Astrocyte of the cerebellum (primary cell): ENCODE measurements around the gene KDELR1.

Experiments used
- DNase-seq: peaks from one replicate; pipeline ENCODE4 v3.0.0-alpha.2; 2011; ENCODE audit warnings: low read depth
- H3K4me3 ChIP-seq: 2 replicates; pipeline ENCODE4 v1.5.1; 2011; ENCODE audit warnings: mild to moderate bottlenecking, low read depth, low read length, moderate library complexity
- in situ Hi-C: cut with HindIII; loops from 2 replicates; pipeline ENCODE4 v1.10.0; 2017; ENCODE audit warnings: low sequenced_read_pairs
- TF ChIP-seq, protein P1 (sequence below): IDR thresholded peaks from 2 replicates; pipeline ENCODE4 v1.5.1; 2012; ENCODE audit warnings: low read length, low read depth, moderate library complexity, mild to moderate bottlenecking; ENCODE audit errors: missing control alignments

Gene KDELR1

DNA sequence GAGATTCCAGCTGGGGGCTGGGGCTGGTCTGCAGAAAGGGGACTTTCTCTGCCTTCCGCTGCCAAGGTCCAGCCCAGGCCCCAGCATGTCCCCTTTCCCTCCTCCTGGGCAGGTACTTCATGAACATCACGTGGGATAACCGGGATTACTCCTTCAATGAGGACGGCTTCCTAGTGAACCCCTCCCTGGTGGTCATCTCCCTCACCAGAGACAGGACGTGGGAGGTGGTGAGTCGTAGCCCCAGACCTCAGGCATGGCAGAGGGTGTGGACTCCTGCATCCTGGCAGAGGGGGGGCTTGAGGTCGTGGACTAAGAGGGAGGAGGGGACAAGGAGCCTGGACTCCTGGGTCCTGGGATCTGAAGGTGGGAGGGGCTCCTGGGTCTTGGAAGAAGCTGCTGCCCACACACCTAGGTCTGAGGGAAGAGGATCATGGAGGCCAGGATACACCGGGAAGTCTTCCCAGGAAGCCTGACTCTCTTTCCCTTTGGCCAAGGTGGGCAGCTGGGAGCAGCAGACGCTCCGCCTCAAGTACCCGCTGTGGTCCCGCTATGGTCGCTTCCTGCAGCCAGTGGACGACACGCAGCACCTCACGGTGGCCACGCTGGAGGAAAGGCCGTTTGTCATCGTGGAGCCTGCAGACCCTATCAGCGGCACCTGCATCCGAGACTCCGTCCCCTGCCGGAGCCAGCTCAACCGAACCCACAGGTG, 22.7 kb upstream of the KDELR1 start:
- in situ Hi-C loops = no loop called here
- no peak overlapping the region for H3K4me3 ChIP-seq
- TF ChIP-seq, protein P1, sequence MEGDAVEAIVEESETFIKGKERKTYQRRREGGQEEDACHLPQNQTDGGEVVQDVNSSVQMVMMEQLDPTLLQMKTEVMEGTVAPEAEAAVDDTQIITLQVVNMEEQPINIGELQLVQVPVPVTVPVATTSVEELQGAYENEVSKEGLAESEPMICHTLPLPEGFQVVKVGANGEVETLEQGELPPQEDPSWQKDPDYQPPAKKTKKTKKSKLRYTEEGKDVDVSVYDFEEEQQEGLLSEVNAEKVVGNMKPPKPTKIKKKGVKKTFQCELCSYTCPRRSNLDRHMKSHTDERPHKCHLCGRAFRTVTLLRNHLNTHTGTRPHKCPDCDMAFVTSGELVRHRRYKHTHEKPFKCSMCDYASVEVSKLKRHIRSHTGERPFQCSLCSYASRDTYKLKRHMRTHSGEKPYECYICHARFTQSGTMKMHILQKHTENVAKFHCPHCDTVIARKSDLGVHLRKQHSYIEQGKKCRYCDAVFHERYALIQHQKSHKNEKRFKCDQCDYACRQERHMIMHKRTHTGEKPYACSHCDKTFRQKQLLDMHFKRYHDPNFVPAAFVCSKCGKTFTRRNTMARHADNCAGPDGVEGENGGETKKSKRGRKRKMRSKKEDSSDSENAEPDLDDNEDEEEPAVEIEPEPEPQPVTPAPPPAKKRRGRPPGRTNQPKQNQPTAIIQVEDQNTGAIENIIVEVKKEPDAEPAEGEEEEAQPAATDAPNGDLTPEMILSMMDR = no peak
- no peak for DNase-seq

DNA sequence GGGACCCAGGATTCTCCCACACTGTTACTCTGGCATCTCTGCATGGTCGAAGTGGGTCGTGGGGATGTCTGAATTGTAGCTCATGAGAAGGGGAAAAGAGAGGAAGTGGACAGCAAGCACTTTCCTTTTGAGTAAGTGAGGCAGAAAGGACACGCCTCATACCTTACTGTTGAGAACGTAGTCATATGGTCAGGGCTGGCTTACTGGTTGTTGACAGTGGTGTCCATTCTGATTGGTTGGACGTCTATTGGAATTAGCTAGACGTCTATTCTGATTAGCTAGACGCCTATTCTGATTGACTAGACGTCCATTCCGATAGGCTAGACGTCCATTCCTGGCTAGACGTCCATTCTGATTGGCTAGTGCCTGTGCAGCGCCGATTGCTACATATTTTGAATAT, 14.5 kb upstream of the KDELR1 start:
- H3K4me3 ChIP-seq = no peak overlapping the region
- DNase-seq = no peak
- in situ Hi-C loops = no loop called here
- TF ChIP-seq, protein P1 = no peak

DNA sequence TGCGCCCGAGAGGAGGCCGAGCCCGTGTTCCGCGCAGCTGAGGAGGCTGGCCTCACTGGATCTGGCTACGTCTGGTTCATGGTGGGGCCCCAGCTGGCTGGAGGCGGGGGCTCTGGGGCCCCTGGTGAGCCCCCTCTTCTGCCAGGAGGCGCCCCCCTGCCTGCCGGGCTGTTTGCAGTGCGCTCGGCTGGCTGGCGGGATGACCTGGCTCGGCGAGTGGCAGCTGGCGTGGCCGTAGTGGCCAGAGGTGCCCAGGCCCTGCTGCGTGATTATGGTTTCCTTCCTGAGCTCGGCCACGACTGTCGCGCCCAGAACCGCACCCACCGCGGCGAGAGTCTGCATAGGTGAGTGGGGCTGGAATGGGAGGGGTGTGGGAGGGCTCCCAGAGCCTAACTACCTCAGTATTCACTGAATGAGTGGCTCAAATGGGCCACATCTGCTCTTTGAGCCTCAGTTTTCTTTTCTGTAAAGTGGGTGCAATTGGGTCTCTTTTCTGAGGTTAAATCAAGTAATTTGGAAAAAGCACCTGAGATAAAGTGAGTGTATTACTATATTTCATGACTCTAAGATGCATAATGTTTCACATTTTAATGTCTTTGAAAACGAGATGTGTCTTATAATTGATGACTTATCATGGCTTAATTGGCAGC, 13.8 kb upstream of the KDELR1 start:
- no peak overlapping the region for H3K4me3 ChIP-seq
- TF ChIP-seq, protein P1 = no peak
- no peak for DNase-seq
- in situ Hi-C loops = no loop called here

DNA sequence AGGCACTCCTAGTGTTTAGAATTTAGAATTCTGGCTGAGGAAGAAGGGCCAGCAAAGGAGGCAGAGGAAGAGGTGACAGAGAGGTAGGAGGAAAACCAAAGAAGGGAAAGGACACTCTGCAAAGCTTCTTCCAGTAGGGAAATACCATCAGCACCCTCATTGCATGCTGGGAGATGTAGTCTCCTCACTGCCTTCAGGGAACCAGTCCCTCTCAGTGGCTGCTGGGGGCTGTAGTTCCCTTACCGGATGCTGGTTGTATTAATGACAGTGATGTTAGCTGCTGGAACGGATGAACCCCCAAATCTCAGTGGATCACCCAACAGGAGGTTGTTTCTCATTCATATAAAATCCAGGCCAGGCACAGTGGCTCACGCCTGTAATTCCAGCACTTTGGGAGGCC, 12.3 kb upstream of the KDELR1 start:
- in situ Hi-C loops = no loop called here
- TF ChIP-seq, protein P1 = no peak
- no peak for DNase-seq
- no peak overlapping the region for H3K4me3 ChIP-seq

DNA sequence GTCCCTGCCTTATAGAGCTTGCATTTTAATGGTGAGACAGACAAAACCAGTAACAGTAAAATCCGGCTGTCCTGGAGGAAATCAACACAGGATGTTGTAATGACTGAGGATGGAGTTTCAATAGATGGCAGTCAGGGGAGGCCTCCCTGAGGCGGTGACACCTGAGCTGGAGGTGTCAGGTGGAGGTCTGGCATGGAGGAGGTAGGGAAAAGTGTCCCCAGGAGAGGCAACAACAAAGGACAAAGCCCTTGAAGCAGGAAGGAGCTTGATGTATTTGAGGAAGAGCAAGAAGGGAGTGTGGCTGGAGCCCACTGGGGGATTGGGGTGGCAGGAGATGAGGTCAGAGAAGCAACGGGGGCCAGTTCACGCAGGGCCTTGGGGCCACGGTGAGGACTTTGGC, 9.9 kb upstream of the KDELR1 start:
- DNase-seq = no peak
- in situ Hi-C loops = no loop called here
- H3K4me3 ChIP-seq = no peak overlapping the region
- TF ChIP-seq, protein P1 = no peak

DNA sequence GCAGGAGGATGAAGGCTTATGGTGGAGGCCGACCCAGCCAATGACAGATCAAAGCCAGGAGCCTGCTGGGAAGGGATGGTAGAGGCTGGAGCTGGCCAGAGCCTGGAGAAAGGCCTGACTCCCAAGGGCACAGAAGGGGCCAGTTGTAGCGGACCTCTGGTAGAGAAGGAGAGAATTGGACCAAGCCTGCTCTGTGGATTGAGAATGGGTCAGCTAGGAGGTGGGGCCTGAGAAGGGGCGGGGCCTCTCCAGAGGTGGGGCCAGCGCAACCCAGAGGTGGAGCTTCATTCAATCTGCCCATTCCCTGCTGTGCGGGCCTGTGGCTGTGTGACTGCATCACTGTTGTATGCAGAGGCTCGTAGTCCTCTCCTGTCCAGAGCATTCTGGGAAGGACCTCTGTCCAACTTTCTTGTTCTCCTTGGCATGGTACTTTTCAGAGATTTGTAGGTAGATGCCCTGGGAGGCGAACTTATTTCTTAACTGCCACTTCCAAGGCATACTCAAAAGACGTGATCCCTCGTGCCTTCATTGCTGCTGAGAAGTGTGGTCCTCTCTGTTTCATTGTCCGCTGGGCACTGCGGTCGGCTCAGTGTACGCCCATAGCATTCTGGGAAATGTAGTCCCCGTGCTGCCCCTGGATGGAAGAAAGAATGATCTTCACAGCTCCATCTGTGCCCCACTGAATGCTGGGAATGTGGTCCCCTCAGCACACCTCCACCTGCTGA, 8.8 kb upstream of the KDELR1 start:
- no peak overlapping the region for H3K4me3 ChIP-seq
- TF ChIP-seq, protein P1 = no peak
- DNase-seq = no peak
- in situ Hi-C loops = no loop called here
